T-cell (primary cell): ENCODE data around the gene DELE1. TPM values are rescaled to one million over a fixed set of nuclear protein-coding genes. Genes with fewer than 3 reads are reported as not detected.

Experiments
- ATAC-seq, 4 experiments: fragments of 200-7000 bp in 3 of 4; fragments of 150-1000 bp in 1 of 4; cut with Tn5 transposase; replicated peaks in 1 of 4; 1 replicate in 3 of 4; 2 replicates in 1 of 4; pipeline ENCODE4 v1.10.0; 2021; ENCODE audit warnings: moderate library complexity in 3 of 4, mild to moderate bottlenecking in 2 of 4, moderate number of reproducible peaks in 1 of 4
- CTCF ChIA-PET, 2 donors: fragments of 300-600 bp; sonication (Branson Sonifier 250); formaldehyde crosslinking; loops; one replicate each; lab custom pipeline; 2022; ENCODE audit warnings: antibody characterized with exemption in 2 of 2; lab: Charles Lee
- POLR2A ChIA-PET, 2 donors: fragments of 300-600 bp; sonication (Branson Sonifier 250); formaldehyde crosslinking; loops; one replicate each; lab custom pipeline; 2022; ENCODE audit warnings: antibody characterized with exemption in 2 of 2; lab: Charles Lee
- DNase-seq, 35 experiments: peaks; one replicate each; pipeline versions ENCODE4 v3.0.0 to v3.0.0-alpha.2; 2013 to 2023
- H3K27ac ChIP-seq: one replicate; pipeline ENCODE4 v1.5.1; 2013; ENCODE audit warnings: low read length
- H3K27me3 ChIP-seq, 2 experiments: replicated peaks in 1 of 2; 1 replicate in 1 of 2; 2 replicates in 1 of 2; pipeline versions ENCODE4 v1.6.1 to v1.7.0; 2013; ENCODE audit warnings: low read length in 1 of 2, mixed read lengths in 1 of 2; ENCODE audit not compliant: control insufficient read depth in 2 of 2, insufficient read depth in 2 of 2; ENCODE audit errors: extremely low read depth in 1 of 2
- H3K36me3 ChIP-seq, 2 donors: 1 replicate in 1 of 2; 2 replicates in 1 of 2; pipeline versions ENCODE4 v1.6.1 to v1.7.0; 2013; ENCODE audit warnings: low read length in 1 of 2; ENCODE audit not compliant: control insufficient read depth in 2 of 2, insufficient read depth in 1 of 2; ENCODE audit errors: extremely low read depth in 1 of 2
- H3K4me1 ChIP-seq, 2 experiments: 1 replicate in 1 of 2; 2 replicates in 1 of 2; pipeline versions ENCODE4 v1.6.1 to v1.7.0; 2013; ENCODE audit warnings: low read length in 2 of 2, mixed read lengths in 1 of 2; ENCODE audit not compliant: insufficient read depth in 2 of 2, control insufficient read depth in 1 of 2; ENCODE audit errors: extremely low read depth in 1 of 2
- H3K4me3 ChIP-seq, 2 donors: 1 replicate in 1 of 2; 2 replicates in 1 of 2; pipeline versions ENCODE4 v1.5.1 to v1.7.0; 2013; ENCODE audit warnings: mild to moderate bottlenecking in 2 of 2, low read length in 1 of 2, moderate library complexity in 1 of 2; ENCODE audit not compliant: control insufficient read depth in 1 of 2; ENCODE audit errors: extremely low read depth in 1 of 2
- H3K9me3 ChIP-seq: 2 replicates; pipeline ENCODE4 v1.7.0; 2013
- H3K27ac Mint-ChIP-seq, 2 donors: one replicate each; pipeline ENCODE4 v1.8.0; 2020 to 2021; ENCODE audit warnings: mild to moderate bottlenecking in 2 of 2, mixed read lengths in 2 of 2
- H3K27me3 Mint-ChIP-seq, 2 donors: one replicate each; pipeline ENCODE4 v1.8.0; 2021 to 2022; ENCODE audit warnings: mixed read lengths in 2 of 2
- H3K36me3 Mint-ChIP-seq: one replicate; pipeline ENCODE4 v1.8.0; 2021; ENCODE audit warnings: mixed read lengths
- H3K4me1 Mint-ChIP-seq, 3 donors: one replicate each; pipeline ENCODE4 v1.8.0; 2020 to 2022; ENCODE audit warnings: mixed read lengths in 3 of 3, mild to moderate bottlenecking in 1 of 3
- H3K4me3 Mint-ChIP-seq, 3 donors: one replicate each; pipeline ENCODE4 v1.8.0; 2020 to 2022; ENCODE audit warnings: mild to moderate bottlenecking in 3 of 3, mixed read lengths in 3 of 3, moderate library complexity in 3 of 3
- H3K9me3 Mint-ChIP-seq, 3 donors: one replicate each; pipeline ENCODE4 v1.8.0; 2020 to 2022; ENCODE audit warnings: mixed read lengths in 3 of 3
- WGBS: methylation state at CpG from one replicate; pipeline ENCODE4 v1.1.5; 2013; ENCODE audit warnings: missing lambda C conversion rate; ENCODE audit not compliant: insufficient coverage; 5-methylcytosine and 5-hydroxymethylcytosine counted together
- total RNA-seq, 35 experiments: library from RNA in 6 of 35; stranded (reverse) in 6 of 35; fragments of 120-200 nt in 1 of 35; gene quantifications; one replicate each; pipeline versions ENCODE4 v1.2.1 to v1.2.4 and lab custom pipeline; 2013 to 2026

The DELE1 gene
- total RNA-seq, 5 donors from 2014 or later (not counting 1 experiment from before 2014, with no cell fraction given) = 80.3 to 130 (median 85.2) TPM

DNA sequence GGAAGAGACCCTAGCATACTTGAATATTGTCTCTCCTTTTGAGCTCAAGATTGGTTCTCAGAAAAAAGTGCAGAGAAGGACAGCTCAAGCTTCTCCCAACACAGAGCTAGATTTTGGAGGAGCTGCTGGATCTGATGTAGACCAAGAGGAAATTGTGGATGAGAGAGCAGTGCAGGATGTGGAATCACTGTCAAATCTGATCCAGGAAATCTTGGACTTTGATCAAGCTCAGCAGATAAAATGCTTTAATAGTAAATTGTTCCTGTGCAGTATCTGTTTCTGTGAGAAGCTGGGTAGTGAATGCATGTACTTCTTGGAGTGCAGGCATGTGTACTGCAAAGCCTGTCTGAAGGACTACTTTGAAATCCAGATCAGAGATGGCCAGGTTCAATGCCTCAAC is 54.7 kb downstream of the DELE1 start:
- H3K4me1 ChIP-seq = no peaks in the 10 kb centered on the region
- Mint-ChIP-seq H3K36me3 (peaks cover 53% of the 10 kb centered on the region), H3K27me3 (no peaks in the 10 kb centered on the region), H3K4me3 (no peak overlapping the region), H3K4me1 (peaks cover 17 to 23% (median 22%) of the 10 kb centered on the region in 3 donors), H3K27ac (no peak overlapping the region), H3K9me3 (no peaks in the 10 kb centered on the region)
- no peak overlapping the region for H3K27ac ChIP-seq
- CTCF ChIA-PET = interaction anchor here (0.6 to 2.3 kb wide), 7 partner anchors 9 to 712 kb away, joined by 3 to 10 read pairs (median 5); partner anchors contain the start of gene RNF14 (in 1 of the 2)
- POLR2A ChIA-PET = no interaction called here
- H3K4me3 ChIP-seq = no peak overlapping the region
- peaks cover 0 to 66% of the 10 kb centered on the region in 2 donors for H3K36me3 ChIP-seq
- DNase-seq (no peak), ATAC-seq (no peak)
- no peaks in the 10 kb centered on the region for H3K27me3 ChIP-seq
- no peaks in the 10 kb centered on the region for H3K9me3 ChIP-seq

DNA sequence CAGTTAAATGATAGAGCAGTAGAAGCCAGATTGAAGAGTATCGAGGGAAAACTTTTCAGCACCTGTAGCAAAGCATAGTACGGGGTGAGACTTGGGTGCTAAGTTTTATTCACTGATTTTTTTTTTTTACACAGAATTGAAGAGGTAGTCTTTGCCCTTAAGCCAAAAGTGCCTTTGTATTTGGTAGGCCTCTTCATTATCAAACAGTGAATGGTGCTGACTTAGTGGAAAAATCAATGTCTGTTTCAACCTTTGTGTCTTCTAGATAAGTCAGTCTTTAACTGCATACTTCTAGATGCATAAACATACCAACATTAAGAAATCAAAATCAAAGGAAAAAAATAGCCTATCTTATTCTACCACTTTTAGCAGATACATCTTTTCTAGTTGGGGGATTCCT is 59.0 kb downstream of the DELE1 start:
- H3K4me1 ChIP-seq = no peaks in the 10 kb centered on the region
- H3K9me3 ChIP-seq = no peaks in the 10 kb centered on the region
- Mint-ChIP-seq H3K4me1 (peaks cover 0 to 2% (median 0%) of the 10 kb centered on the region in 3 donors), H3K36me3 (peaks cover 55% of the 10 kb centered on the region), H3K27me3 (no peaks in the 10 kb centered on the region), H3K27ac (no peak overlapping the region), H3K4me3 (no peak overlapping the region), H3K9me3 (no peaks in the 10 kb centered on the region)
- POLR2A ChIA-PET = no interaction called here
- WGBS = no CpG with 5 or more reads among the region's 2 CpGs
- H3K4me3 ChIP-seq = no peak overlapping the region
- CTCF ChIA-PET = no interaction called here
- DNase-seq (no peak), ATAC-seq (no peak)
- no peak overlapping the region for H3K27ac ChIP-seq
- H3K36me3 ChIP-seq = peaks cover 3 to 78% of the 10 kb centered on the region in 2 donors
- no peaks in the 10 kb centered on the region for H3K27me3 ChIP-seq

DNA sequence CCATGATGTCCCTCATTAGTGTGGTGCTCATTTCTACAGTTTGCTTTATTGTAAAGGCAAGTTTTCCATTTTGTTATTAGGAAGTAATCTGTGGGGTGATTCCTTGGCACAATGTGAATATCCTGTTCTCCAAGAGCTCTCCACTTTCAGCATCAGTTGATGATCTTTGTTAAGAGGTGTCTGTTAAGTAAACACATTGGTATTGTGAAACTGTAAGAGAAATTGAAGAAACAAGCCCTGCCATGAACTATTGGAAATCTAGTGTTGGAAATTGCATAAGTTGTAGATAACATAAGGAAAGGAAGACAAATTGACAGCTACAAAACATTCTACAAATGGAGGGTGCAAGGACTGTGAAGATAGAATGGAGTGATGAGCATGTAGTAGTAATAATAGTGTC is 62.4 kb downstream of the DELE1 start:
- H3K4me1 ChIP-seq = no peaks in the 10 kb centered on the region
- POLR2A ChIA-PET = no interaction called here
- no peaks in the 10 kb centered on the region for H3K27me3 ChIP-seq
- H3K36me3 ChIP-seq = peaks cover 3 to 47% of the 10 kb centered on the region in 2 donors
- ATAC-seq (no peak), DNase-seq (no peak)
- Mint-ChIP-seq H3K36me3 (peaks cover 44% of the 10 kb centered on the region), H3K4me3 (no peak overlapping the region), H3K27ac (peak overlapping the region in 1 of 2 donors; percentile 37), H3K9me3 (no peaks in the 10 kb centered on the region), H3K27me3 (no peaks in the 10 kb centered on the region), H3K4me1 (no peaks in the 10 kb centered on the region)
- no peaks in the 10 kb centered on the region for H3K9me3 ChIP-seq
- no peak overlapping the region for H3K27ac ChIP-seq
- H3K4me3 ChIP-seq = no peak overlapping the region
- CTCF ChIA-PET = interaction anchor here (0.9 to 3.6 kb wide), 4 partner anchors 11 to 157 kb away, joined by 3 to 10 read pairs (median 3); partner anchors contain the start of gene RNF14 (in 1 of the 2)

DNA sequence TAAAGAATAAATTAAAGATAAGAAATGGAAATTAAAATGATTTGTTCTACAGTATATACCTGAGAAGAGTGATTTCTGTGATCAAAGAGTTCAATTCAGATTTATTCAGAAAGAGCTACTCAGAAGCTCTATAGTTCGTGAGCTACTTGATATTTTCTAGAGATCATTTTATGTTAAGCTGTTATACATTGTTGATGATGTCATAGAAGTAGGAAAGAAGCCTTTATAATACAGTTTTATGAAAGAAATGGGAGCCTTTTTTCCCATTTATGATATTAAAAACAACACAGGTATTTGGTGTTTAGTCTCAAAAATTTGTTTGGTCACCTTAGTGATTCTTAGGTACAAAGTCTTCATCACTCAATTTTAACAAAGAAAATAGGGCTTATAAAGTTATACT is 66.0 kb downstream of the DELE1 start:
- Histone ChIP-seq H3K27me3 (no peaks in the 10 kb centered on the region), H3K4me1 (no peaks in the 10 kb centered on the region), H3K27ac (no peak overlapping the region), H3K36me3 (peaks cover 3 to 39% of the 10 kb centered on the region in 2 donors), H3K4me3 (no peak overlapping the region), H3K9me3 (no peaks in the 10 kb centered on the region)
- Mint-ChIP-seq H3K9me3 (no peaks in the 10 kb centered on the region), H3K36me3 (peaks cover 38% of the 10 kb centered on the region), H3K4me1 (peaks cover 3 to 7% (median 4%) of the 10 kb centered on the region in 3 donors), H3K27me3 (no peaks in the 10 kb centered on the region), H3K27ac (no peak overlapping the region), H3K4me3 (no peak overlapping the region)
- POLR2A ChIA-PET = interaction anchor here (0.6 to 1.0 kb wide), 5 partner anchors 20 to 333 kb away, joined by 4 to 10 read pairs (median 7); no protein-coding TSS in a partner anchor
- CTCF ChIA-PET = interaction anchor here (0.5 to 9.8 kb wide), 25 partner anchors 8 to 704 kb away, joined by 3 to 147 read pairs (median 6); partner anchors contain the start of genes RNF14 (in 2 of the 2) and GNPDA1 (in 1 of the 2)
- no peak for DNase-seq
- no peak for ATAC-seq
- WGBS = no CpG with 5 or more reads among the region's 1 CpG

Other genes starting within 250 kb of the DELE1 start
- gene ARAP3, start 241.6 kb upstream of the DELE1 start, total RNA-seq = 10 to 100 TPM in 3 of 5 donors, 1 to 10 TPM in 2; 1.2 to 25.6 (median 20.5) TPM
- 1 to 10 TPM in 2 of 5 donors, under 1 TPM in 3; 0.23 to 3.0 (median 0.82) TPM for gene PCDH1, start 45.5 kb upstream of the DELE1 start, total RNA-seq
- gene PCDH12, start 34.3 kb downstream of the DELE1 start, total RNA-seq = under 1 TPM in 2 of 5 donors, not detected in 3; 0.07 to 0.09 TPM
- 10 to 100 TPM; 16.4 to 35.8 (median 28.2) TPM for gene RNF14, start 45.2 kb downstream of the DELE1 start, total RNA-seq
- gene GNPDA1, start 89.2 kb downstream of the DELE1 start, total RNA-seq = 10 to 100 TPM; 12.6 to 30.3 (median 29.3) TPM
- 100 to 1,000 TPM in 2 of 5 donors, 10 to 100 TPM in 3; 76.3 to 194 (median 90.8) TPM for gene NDFIP1, start 184.9 kb downstream of the DELE1 start, total RNA-seq